ENCODE results near the gene PPFIBP1. TPM values are rescaled to one million over a fixed set of nuclear protein-coding genes. Genes with fewer than 3 reads are reported as not detected.

PPFIBP1 gene
- total RNA-seq, 1 experiment from 2014 or later: 88.6 TPM

DNA sequence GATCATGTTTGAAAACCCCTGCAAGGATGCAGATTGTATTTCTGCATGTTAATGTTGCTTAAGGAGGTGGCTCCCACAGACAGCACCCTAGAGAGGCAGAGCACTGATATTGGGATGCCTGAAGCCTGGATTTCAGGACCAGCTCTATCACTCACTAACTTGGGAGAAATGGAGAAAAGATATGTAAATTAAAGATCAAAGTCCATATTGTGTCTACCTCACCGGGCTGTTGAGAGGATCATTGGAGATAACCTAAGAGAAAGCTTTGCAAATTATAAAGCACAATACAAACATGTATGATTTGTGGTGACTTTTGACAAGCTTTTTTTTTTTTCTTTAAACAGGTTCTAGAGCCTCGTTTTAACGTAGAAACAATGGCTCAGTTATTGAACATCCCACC, 164.7 kb downstream of the PPFIBP1 start:
- in situ Hi-C loops (cut with HindIII; ENCODE audit: low pct_unique_long_range_greater_than_20kb, low sequenced_read_pairs): no loop called here
- no peak for ATAC-seq
- H3K4me1 ChIP-seq (ENCODE audit: control insufficient read depth, insufficient read depth, low read length): no peaks in the 10 kb centered on the region
- no peak overlapping the region for H3K4me3 ChIP-seq (ENCODE audit: low read depth in 2 of 2, low read length in 2 of 2)
- POLR2A ChIA-PET: interaction anchor here (0.6 to 0.8 kb wide), 2 partner anchors 9 to 151 kb away, joined by 4 read pairs; no protein-coding TSS in a partner anchor
- H3K36me3 ChIP-seq (ENCODE audit: control insufficient read depth, insufficient read depth, low read length): peaks cover 10% of the 10 kb centered on the region
- TF ChIP-seq POLR2AphosphoS5 (IDR thresholded peaks at IDR 0.05; ENCODE audit: low read depth, low read length): no peak
- TF ChIP-seq, protein P1, sequence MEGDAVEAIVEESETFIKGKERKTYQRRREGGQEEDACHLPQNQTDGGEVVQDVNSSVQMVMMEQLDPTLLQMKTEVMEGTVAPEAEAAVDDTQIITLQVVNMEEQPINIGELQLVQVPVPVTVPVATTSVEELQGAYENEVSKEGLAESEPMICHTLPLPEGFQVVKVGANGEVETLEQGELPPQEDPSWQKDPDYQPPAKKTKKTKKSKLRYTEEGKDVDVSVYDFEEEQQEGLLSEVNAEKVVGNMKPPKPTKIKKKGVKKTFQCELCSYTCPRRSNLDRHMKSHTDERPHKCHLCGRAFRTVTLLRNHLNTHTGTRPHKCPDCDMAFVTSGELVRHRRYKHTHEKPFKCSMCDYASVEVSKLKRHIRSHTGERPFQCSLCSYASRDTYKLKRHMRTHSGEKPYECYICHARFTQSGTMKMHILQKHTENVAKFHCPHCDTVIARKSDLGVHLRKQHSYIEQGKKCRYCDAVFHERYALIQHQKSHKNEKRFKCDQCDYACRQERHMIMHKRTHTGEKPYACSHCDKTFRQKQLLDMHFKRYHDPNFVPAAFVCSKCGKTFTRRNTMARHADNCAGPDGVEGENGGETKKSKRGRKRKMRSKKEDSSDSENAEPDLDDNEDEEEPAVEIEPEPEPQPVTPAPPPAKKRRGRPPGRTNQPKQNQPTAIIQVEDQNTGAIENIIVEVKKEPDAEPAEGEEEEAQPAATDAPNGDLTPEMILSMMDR (IDR thresholded peaks at IDR 0.05): no peak
- no peak for TF ChIP-seq SIN3A (IDR thresholded peaks at IDR 0.05; ENCODE audit: borderline replicate concordance, insufficient read depth, low read depth, low read length)
- TF ChIP-seq, protein P2, sequence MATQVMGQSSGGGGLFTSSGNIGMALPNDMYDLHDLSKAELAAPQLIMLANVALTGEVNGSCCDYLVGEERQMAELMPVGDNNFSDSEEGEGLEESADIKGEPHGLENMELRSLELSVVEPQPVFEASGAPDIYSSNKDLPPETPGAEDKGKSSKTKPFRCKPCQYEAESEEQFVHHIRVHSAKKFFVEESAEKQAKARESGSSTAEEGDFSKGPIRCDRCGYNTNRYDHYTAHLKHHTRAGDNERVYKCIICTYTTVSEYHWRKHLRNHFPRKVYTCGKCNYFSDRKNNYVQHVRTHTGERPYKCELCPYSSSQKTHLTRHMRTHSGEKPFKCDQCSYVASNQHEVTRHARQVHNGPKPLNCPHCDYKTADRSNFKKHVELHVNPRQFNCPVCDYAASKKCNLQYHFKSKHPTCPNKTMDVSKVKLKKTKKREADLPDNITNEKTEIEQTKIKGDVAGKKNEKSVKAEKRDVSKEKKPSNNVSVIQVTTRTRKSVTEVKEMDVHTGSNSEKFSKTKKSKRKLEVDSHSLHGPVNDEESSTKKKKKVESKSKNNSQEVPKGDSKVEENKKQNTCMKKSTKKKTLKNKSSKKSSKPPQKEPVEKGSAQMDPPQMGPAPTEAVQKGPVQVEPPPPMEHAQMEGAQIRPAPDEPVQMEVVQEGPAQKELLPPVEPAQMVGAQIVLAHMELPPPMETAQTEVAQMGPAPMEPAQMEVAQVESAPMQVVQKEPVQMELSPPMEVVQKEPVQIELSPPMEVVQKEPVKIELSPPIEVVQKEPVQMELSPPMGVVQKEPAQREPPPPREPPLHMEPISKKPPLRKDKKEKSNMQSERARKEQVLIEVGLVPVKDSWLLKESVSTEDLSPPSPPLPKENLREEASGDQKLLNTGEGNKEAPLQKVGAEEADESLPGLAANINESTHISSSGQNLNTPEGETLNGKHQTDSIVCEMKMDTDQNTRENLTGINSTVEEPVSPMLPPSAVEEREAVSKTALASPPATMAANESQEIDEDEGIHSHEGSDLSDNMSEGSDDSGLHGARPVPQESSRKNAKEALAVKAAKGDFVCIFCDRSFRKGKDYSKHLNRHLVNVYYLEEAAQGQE (IDR thresholded peaks at IDR 0.05; ENCODE audit: insufficient read depth in 1 of 2, low read depth in 2 of 2, low read length in 1 of 2): no peak
- no peak for TF ChIP-seq TCF7L2 (IDR thresholded peaks at IDR 0.05; ENCODE audit: low read depth, low read length)
- CTCF ChIA-PET: no interaction called here
- no peaks in the 10 kb centered on the region for H3K27me3 ChIP-seq (ENCODE audit: control insufficient read depth, insufficient read depth, low read length)
- BruUV-seq (replicated peaks): no TSS peak
- H3K9me3 ChIP-seq (ENCODE audit: control insufficient read depth, insufficient read depth, low read depth, low read length): no peaks in the 10 kb centered on the region
- no peak overlapping the region for H3K27ac ChIP-seq (ENCODE audit: low read length)
- no peak for DNase-seq (ENCODE audit: low read depth, low spot score)
- intact Hi-C loops (cut with micrococcal nuclease; ENCODE audit: unreplicated experiment): no loop called here

DNA sequence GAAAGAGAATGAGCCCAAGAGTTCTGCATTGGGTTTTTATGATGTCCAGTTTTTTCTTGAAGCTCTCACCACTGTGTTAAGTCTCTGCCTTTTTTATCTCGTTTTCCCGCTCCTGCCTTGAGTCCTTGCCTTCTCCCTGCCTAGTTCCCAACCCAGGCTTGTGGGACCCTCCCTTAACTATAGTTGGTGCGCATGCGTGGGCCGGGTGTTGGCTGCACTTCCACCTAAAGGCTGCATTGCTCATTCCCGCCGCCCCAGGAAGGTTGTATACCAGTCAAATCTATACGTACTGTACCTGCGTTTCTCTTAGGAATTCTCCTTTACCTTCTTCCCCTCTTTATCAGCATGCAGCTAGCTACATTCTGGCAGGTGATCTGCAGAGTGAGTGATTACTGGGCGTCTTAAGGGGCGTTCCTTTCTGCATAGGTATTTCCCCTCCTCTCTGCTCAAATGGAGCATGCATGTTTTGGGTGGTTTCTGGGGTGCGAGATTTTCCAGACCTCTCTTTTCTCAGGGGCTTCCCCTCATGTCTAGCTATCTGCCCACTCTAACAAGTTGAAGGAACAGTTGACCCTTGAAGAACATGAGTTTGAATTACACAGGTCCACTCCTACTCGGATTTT, 165.7 kb downstream of the PPFIBP1 start:
- DNase-seq (ENCODE audit: low read depth, low spot score) (no peak), ATAC-seq (no peak)
- CTCF ChIA-PET: no interaction called here
- H3K36me3 ChIP-seq (ENCODE audit: control insufficient read depth, insufficient read depth, low read length): peaks cover 10% of the 10 kb centered on the region
- intact Hi-C loops (cut with micrococcal nuclease; ENCODE audit: unreplicated experiment): no loop called here
- in situ Hi-C loops (cut with HindIII; ENCODE audit: low pct_unique_long_range_greater_than_20kb, low sequenced_read_pairs): no loop called here
- POLR2A ChIA-PET: no interaction called here
- no peak overlapping the region for H3K27ac ChIP-seq (ENCODE audit: low read length)
- BruUV-seq (replicated peaks): no TSS peak
- no peak overlapping the region for H3K4me3 ChIP-seq (ENCODE audit: low read depth in 2 of 2, low read length in 2 of 2)
- no peaks in the 10 kb centered on the region for H3K9me3 ChIP-seq (ENCODE audit: control insufficient read depth, insufficient read depth, low read depth, low read length)
- no peaks in the 10 kb centered on the region for H3K4me1 ChIP-seq (ENCODE audit: control insufficient read depth, insufficient read depth, low read length)
- TF ChIP-seq, protein P2 (IDR thresholded peaks at IDR 0.05; ENCODE audit: insufficient read depth in 1 of 2, low read depth in 2 of 2, low read length in 1 of 2): no peak
- TF ChIP-seq SIN3A (IDR thresholded peaks at IDR 0.05; ENCODE audit: borderline replicate concordance, insufficient read depth, low read depth, low read length): no peak
- TF ChIP-seq TCF7L2 (IDR thresholded peaks at IDR 0.05; ENCODE audit: low read depth, low read length): no peak
- no peak for TF ChIP-seq POLR2AphosphoS5 (IDR thresholded peaks at IDR 0.05; ENCODE audit: low read depth, low read length)
- TF ChIP-seq, protein P1 (IDR thresholded peaks at IDR 0.05): no peak
- H3K27me3 ChIP-seq (ENCODE audit: control insufficient read depth, insufficient read depth, low read length): no peaks in the 10 kb centered on the region
